Muscle layer of duodenum (tissue), 2 donors: ENCODE results near the gene LRIT2.

Experiments used
- H3K27ac ChIP-seq: one replicate; pipeline ENCODE4 v1.7.0; 2013; ENCODE audit warnings: mild to moderate bottlenecking, low read length
- H3K27me3 ChIP-seq: one replicate; pipeline ENCODE4 v1.7.0; 2013; ENCODE audit warnings: low read depth, mild to moderate bottlenecking, control low read depth, low read length
- H3K36me3 ChIP-seq, 2 donors: one replicate each; pipeline ENCODE4 v1.7.0; 2013; ENCODE audit warnings: low read length in 2 of 2, control low read depth in 1 of 2, mild to moderate bottlenecking in 1 of 2; ENCODE audit not compliant: insufficient read depth in 2 of 2, control insufficient read depth in 1 of 2
- H3K4me1 ChIP-seq, 2 donors: one replicate each; pipeline ENCODE4 v1.7.0; 2013; ENCODE audit warnings: low read length in 2 of 2, mild to moderate bottlenecking in 2 of 2, control low read depth in 1 of 2, moderate library complexity in 1 of 2; ENCODE audit not compliant: insufficient read depth in 2 of 2, control insufficient read depth in 1 of 2
- H3K4me3 ChIP-seq, 2 donors: one replicate each; pipeline ENCODE4 v1.7.0; 2013; ENCODE audit warnings: low read length in 2 of 2, low read depth in 1 of 2, mild to moderate bottlenecking in 1 of 2
- H3K9me3 ChIP-seq, 2 donors: one replicate each; pipeline ENCODE4 v1.7.0; 2013; ENCODE audit warnings: low read length in 2 of 2, control low read depth in 1 of 2, mild to moderate bottlenecking in 1 of 2; ENCODE audit not compliant: control insufficient read depth in 1 of 2
- donor health status: healthy.

Gene LRIT2

GRCh38 chr10:84216834-84217233 is 8.5 kb downstream of the LRIT2 start:
- Histone ChIP-seq H3K9me3 (no peaks in the 10 kb centered on the region), H3K27ac (no peak overlapping the region), H3K4me1 (no peaks in the 10 kb centered on the region), H3K4me3 (no peak overlapping the region), H3K36me3 (no peaks in the 10 kb centered on the region), H3K27me3 (no peaks in the 10 kb centered on the region)

GRCh38 chr10:84214612-84215235 is 10.6 kb downstream of the LRIT2 start:
- Histone ChIP-seq H3K27ac (no peak overlapping the region), H3K4me1 (no peaks in the 10 kb centered on the region), H3K27me3 (no peaks in the 10 kb centered on the region), H3K4me3 (no peak overlapping the region), H3K36me3 (no peaks in the 10 kb centered on the region), H3K9me3 (no peaks in the 10 kb centered on the region)

- Histone ChIP-seq H3K36me3 (no peaks in the 10 kb centered on the region), H3K27ac (no peak overlapping the region), H3K4me1 (no peaks in the 10 kb centered on the region), H3K9me3 (no peaks in the 10 kb centered on the region), H3K27me3 (no peaks in the 10 kb centered on the region), H3K4me3 (no peak overlapping the region)
Measured at GRCh38 chr10:84214046-84214572, 11.2 kb downstream of the LRIT2 start.

GRCh38 chr10:84213076-84213475 is 12.3 kb downstream of the LRIT2 start:
- no peaks in the 10 kb centered on the region for H3K9me3 ChIP-seq
- no peak overlapping the region for H3K4me3 ChIP-seq
- no peaks in the 10 kb centered on the region for H3K36me3 ChIP-seq
- no peaks in the 10 kb centered on the region for H3K27me3 ChIP-seq
- H3K4me1 ChIP-seq: no peaks in the 10 kb centered on the region
- H3K27ac ChIP-seq: no peak overlapping the region

GRCh38 chr10:84212014-84212413 is 13.3 kb downstream of the LRIT2 start:
- H3K4me3 ChIP-seq: no peak overlapping the region
- no peaks in the 10 kb centered on the region for H3K9me3 ChIP-seq
- H3K27me3 ChIP-seq: no peaks in the 10 kb centered on the region
- H3K36me3 ChIP-seq: no peaks in the 10 kb centered on the region
- H3K27ac ChIP-seq: no peak overlapping the region
- H3K4me1 ChIP-seq: no peaks in the 10 kb centered on the region

GRCh38 chr10:84211566-84211965 is 13.8 kb downstream of the LRIT2 start:
- H3K27me3 ChIP-seq: no peaks in the 10 kb centered on the region
- no peak overlapping the region for H3K4me3 ChIP-seq
- no peaks in the 10 kb centered on the region for H3K9me3 ChIP-seq
- H3K4me1 ChIP-seq: no peaks in the 10 kb centered on the region
- no peaks in the 10 kb centered on the region for H3K36me3 ChIP-seq
- no peak overlapping the region for H3K27ac ChIP-seq

- no peak overlapping the region for H3K27ac ChIP-seq
- H3K27me3 ChIP-seq: no peaks in the 10 kb centered on the region
- H3K9me3 ChIP-seq: no peaks in the 10 kb centered on the region
Measured at GRCh38 chr10:84208023-84208422, 17.3 kb downstream of the LRIT2 start.

GRCh38 chr10:84205853-84206525 is 19.4 kb downstream of the LRIT2 start:
- Histone ChIP-seq H3K9me3 (no peaks in the 10 kb centered on the region), H3K36me3 (no peaks in the 10 kb centered on the region), H3K4me3 (no peak overlapping the region), H3K4me1 (no peaks in the 10 kb centered on the region), H3K27me3 (no peaks in the 10 kb centered on the region), H3K27ac (no peak overlapping the region)

More at GRCh38 chr10:84208023-84208422, 17.3 kb downstream of the LRIT2 start:
- H3K4me3 ChIP-seq: no peak overlapping the region
- no peaks in the 10 kb centered on the region for H3K4me1 ChIP-seq
- H3K36me3 ChIP-seq: no peaks in the 10 kb centered on the region

GRCh38 chr10:84205049-84205852 is 20.1 kb downstream of the LRIT2 start:
- no peaks in the 10 kb centered on the region for H3K27me3 ChIP-seq
- H3K9me3 ChIP-seq: no peaks in the 10 kb centered on the region
- no peak overlapping the region for H3K4me3 ChIP-seq
- H3K27ac ChIP-seq: no peak overlapping the region
- H3K36me3 ChIP-seq: no peaks in the 10 kb centered on the region
- no peaks in the 10 kb centered on the region for H3K4me1 ChIP-seq

GRCh38 chr10:84204610-84205009 is 20.7 kb downstream of the LRIT2 start:
- Histone ChIP-seq H3K36me3 (no peaks in the 10 kb centered on the region), H3K4me1 (no peaks in the 10 kb centered on the region), H3K27ac (no peak overlapping the region), H3K9me3 (no peaks in the 10 kb centered on the region), H3K27me3 (no peaks in the 10 kb centered on the region), H3K4me3 (no peak overlapping the region)

- Histone ChIP-seq H3K36me3 (no peaks in the 10 kb centered on the region), H3K4me3 (no peak overlapping the region), H3K27ac (no peak overlapping the region), H3K27me3 (no peaks in the 10 kb centered on the region), H3K9me3 (no peaks in the 10 kb centered on the region), H3K4me1 (no peaks in the 10 kb centered on the region)
Measured at GRCh38 chr10:84204122-84204521, 21.2 kb downstream of the LRIT2 start.
